T-helper 1 cell treated with Interleukin-12 subunit alpha and Interleukin-12 subunit beta and Interleukin-4 antibody, amounts not matched to agents 30 ng/mL and 1 ng/mL, for 36 hours (primary cell): ENCODE measurements around the gene PTPN7. TPM values are rescaled to one million over a fixed set of nuclear protein-coding genes. Genes with fewer than 3 reads are reported as not detected.
"Not testable (repeated sequence)": the region's sequence is repeated elsewhere in the genome, so short reads cannot be mapped to it uniquely, and the experiment has no call there.

Source experiments
- intact Hi-C: fragments of 100-400 bp; cut with micrococcal nuclease; formaldehyde crosslinking; loops from one replicate; pipeline ENCODE4 v1.15.1; 2024
- total RNA-seq: library from RNA; stranded (reverse); gene quantifications from 2 replicates; pipeline ENCODE4 v1.2.3, GENCODE V29; 2022

The PTPN7 gene
- total RNA-seq, result 302 and 313 TPM in 2 replicates

DNA sequence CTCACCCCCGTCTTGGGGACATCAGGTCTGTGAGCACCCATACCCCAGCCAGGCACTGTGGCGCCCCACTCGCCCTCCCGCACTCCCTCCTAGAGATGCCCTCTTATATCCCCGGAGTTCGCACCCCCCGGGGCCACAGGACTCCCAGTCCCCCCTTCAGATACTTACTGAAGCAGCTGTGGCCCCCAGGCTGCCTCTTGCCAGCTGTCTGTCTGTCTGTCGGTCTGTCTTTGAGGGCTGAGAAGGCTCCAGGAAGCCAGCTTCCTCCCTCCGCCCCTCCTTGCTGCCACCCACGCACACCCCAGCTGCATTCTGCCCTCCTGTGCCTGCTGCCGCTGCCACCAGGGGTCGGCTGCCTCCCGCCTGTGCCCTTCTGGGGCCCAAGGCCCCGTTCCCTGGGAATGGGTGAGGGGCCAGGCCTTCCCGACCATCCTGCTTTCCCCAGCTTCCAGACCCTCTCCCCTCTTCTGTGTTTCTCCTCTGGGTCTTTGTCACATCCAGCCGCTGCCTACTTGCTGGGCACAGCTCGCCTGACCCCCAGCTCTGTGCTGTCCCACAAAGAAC lies at the start of gene PTPN7:
Gene PTPN7, minus strand, starts transcription at position 226 of the 564 bp plus-strand sequence. CDS start 1,200 bp downstream, outside the sequence.
- intact Hi-C loops, result loop anchor here (1.0 to 10.0 kb wide), 5 partner anchors 15 to 1164 kb away; partner anchors contain the start of genes ADIPOR1, KDM5B and TMEM183A

DNA sequence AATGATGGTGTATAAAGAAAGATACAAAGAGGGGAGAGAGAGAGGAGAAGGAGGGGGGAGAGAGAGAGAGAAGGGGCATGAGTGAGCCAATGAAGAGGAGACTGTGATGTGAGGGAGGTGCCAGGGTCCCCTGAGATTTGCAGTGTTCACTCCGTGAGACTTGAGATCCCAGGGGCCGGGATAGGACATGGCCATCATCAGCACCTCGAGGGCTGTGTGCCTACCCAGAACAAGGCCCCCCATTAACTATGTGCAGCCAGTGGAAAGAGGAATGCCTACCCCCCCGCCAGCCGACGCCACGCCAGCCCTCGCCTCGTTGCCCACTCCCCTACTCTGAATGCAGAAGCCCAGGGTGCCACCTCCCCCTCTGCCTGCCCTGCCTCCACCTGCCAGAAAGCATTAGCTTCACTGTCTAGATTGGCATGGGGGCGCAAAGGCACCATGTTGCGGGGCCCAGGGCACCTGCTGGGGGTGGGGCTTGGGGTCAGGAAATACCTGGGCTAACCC lies 48.0 kb upstream of the PTPN7 start:
- intact Hi-C loops, result no loop called here

DNA sequence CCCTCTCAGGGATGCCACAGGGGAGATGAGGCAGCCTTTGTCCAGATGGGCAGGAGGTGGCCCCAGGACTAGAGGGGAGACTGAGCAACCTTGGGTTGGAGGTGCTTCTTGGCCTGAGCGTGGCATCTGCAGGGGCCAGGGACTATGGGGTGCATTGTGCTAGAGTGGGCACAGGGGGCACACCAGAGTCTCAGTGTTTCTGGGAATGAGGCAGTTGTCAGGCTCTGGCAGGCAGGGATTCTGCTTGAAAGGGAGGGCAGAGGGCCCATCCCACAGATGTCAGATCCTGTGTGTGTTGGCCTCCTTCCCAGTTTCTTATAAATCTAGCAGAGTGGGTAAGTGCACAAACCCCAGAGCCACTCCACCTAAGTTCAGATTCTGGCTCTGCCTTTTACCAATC lies 46.9 kb upstream of the PTPN7 start:
- intact Hi-C loops, result no loop called here

DNA sequence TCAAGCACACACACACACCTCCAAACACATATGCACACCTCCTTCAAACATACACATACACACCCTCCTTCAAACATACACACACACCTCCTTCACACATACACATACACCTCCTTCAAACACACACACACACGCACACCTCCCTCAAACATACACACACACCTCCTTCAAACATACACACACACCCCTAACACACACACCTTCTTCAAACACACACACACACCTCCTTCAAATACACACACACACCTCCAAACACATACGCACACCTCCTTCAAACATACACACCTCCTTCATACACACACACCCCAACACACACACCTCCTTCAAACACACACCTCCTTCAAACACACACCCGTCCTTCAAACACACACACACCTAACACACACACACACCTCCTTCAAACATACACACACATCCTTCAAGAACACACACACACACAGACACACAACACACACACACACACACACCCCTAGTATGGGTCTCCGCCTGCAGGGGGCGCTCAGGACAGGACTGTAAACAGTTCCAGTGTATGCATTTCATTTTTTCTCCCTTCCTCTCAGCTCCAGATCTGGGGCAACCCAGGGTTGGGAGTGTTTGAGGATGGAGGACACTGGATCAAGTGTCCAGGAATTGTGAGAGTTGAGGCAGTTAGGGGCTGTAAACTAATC lies 45.3 kb upstream of the PTPN7 start:
- intact Hi-C loops, result no loop called here

DNA sequence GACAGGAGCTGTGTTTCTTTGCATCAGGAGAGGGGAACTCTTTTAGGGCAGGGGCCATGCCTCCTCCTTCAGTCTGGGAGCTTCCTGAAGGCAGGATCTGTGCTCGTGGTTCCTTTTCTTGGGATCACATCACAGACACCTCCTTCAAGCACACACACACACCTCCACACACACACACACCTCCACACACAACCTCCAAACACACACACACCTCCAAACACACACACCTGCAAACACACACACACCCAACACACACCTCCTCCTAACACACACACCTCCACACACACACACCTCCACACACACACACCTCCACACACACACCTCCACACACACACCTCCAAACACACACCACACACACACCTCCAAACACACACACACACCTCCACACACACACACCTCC lies 43.7 kb upstream of the PTPN7 start:
- intact Hi-C loops, result no loop called here

DNA sequence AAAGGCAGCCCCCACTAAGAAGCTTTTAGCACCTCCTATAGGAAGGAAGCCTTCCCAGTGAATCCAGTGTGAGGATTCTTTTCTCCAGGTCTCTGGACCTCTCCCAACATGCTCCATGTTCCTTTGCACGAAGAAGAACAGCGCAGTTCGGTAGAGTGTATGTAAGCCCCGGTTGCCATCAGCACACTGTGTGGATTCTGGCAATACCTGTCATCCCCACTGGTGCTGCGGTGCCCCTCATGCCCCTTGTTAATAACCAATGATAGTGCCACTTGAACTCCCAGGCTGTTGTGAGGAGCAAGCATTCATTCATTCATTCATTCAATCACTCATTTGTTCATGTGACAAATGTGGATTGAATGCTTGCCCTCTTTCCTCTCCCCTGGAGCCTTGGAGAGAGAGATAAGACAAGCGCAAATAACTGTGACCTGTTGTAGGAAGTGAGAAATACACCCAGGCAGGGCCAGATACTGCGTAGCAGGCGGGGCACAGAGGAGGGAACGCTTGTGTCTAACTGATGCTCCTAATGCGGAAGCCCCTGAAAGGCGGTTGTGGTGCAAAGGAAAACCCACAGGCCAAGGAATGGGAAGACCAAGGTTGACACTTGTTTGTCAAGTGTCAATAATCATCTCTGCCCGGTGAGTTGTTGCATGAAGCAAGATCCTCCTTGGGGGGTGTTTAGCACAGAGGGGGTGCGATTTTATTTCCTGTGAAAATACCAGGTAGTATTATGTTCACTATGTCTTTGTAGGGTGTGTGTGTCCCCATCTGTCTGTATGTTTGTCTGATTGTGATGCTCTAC lies 43.0 kb upstream of the PTPN7 start:
- intact Hi-C loops, result no loop called here

DNA sequence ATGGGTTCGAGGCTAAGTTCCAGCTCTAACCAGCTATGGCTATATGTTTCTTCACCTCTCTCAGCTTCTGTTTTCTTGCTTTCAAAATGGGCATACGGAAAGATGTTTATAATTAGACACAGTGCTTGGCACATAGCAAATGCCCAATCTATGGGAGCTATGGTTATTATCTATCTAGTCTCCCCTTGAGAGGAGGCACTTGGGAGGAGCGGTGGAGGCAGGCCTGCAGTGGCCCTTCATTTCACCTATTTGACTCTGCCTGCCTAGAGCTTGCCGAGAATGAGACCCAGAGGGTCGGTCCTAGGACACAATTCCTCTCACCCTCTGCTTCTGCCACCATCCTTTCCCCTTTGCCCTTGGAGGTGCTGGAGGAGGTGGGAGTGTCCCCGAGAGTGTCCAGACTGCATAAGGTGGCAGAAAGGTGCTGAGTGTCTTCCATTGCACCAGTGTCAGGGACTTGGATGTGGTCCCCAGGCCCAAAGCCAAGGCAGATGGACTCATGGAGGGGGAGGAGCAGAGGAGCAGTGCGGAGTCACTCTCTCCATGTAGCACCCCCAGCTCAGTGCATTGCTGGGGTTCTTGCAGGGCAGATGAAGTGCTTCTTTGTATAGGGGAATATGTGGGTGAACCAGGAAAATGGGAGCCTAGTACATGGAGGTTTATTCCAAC lies 42.2 kb upstream of the PTPN7 start:
- intact Hi-C loops, result no loop called here

DNA sequence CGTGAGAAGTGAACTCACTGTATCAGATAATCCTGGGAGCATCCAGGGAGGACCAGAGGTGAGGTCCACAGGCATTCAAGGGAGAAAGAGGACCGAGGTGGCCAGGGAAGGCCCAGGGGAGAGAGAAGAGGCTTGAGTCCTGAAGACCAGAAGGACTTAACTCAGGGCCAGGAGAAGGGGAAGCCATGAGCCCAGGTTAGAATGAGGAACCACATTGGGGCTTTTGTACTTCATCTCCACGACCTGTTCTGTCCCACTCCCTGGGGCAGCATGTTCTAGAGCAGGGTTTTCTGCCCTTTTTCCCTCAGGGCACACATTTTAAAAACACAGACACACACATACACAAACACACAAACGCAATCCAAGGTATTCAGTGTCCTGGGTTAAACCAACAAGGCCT lies 41.6 kb upstream of the PTPN7 start:
- intact Hi-C loops, result no loop called here

DNA sequence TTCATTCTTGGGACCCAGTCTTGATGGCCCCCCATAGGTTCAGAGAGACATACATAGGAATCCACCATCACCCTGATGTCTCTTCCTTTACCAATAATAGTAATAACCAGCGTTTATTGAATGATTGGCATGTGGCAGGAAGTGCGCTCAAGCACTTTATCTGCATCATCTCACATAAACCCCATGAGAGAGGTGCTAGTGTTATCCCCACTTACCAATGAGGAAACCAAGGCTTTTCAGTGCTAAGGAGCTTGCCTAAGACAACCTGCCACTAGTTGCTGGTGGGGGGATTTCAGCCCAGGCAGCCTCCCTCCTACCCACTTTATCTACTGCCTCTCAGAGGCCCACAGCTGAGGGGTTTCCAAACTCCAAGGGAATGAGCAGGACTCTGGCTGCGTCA lies 40.9 kb upstream of the PTPN7 start:
- intact Hi-C loops, result no loop called here

DNA sequence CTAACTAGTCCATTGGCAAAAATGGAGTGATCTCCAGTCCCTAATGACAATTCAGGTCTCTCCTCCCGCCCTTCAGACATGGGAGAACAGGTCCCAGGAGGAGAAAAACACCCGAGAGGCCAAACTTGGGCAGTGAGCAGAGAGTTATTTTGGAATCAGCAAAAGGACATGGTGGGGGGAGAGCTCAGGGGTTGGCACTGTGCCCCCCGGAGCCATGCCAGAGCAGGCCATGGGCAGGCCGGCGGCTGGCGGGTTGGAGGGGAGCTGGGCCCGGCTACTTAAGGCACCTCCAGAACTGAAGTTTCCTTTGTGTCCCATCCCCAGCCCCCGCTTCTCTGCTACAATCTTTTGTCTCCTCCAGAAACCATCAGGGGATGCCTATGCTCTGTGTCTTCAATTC lies 40.3 kb upstream of the PTPN7 start:
- intact Hi-C loops, result no loop called here

DNA sequence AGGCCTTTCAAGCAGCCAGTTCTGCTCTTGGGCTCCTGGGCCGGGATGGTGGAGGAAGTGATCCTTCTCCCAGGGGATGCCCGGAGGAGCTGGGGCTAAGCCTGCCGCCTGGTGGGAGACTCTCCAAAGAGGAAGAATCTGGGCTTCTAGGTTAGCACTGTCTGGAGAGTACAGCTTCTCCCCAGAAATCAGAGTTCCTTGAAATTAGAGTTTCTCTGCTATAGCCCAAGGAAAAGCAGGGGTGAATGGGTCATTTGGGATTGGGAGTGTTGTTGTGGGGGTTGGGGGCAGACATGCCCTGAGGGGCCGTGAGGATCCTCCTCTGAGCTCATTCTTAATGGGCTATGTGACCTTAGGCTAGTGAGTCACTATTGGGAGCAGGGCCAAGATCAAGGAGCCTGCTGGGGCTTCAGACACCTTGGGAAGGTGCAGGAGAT lies 39.7 kb upstream of the PTPN7 start:
- intact Hi-C loops, result no loop called here

DNA sequence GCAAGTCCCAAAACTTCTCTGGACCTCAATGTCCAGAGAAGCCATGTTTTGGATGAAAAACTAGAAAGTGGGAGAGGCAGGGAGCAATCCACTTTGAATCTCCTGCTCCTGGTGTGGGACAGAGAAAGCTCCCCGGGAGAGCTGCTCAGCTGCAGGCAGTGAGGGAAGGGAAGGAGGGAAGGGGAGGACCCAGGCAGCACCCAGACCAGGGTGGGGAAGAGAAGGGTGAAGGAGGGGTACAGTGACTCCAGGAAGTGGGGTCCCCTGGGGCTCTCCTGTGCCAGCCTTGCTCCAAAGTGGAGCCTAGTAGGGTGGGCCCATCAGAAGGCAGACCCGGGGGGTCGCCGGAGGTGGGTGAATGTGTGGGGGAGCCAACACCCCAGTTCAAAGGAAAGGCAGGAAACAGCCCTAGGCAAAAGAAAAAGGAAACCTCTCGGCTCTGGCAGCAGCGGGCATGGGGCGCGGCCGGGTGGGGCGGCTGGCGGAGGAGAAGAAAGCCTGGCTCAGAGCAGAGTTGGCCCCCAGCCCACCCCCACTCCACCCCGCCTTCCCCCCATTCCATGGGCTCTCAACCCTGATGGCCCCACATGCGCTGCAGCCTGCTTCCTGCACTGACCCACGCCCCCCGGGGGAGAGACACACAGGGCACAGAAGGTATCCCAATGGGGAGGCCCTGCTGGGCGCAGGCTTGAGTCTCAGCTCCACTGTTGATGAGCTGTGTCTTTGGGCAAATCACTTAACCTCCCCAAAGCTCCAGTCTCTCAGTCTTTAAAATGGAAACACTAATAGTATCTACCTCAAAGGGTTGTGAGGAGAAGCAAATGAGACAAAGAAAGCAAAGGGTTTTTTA lies 38.9 kb upstream of the PTPN7 start:
- intact Hi-C loops, result no loop called here

DNA sequence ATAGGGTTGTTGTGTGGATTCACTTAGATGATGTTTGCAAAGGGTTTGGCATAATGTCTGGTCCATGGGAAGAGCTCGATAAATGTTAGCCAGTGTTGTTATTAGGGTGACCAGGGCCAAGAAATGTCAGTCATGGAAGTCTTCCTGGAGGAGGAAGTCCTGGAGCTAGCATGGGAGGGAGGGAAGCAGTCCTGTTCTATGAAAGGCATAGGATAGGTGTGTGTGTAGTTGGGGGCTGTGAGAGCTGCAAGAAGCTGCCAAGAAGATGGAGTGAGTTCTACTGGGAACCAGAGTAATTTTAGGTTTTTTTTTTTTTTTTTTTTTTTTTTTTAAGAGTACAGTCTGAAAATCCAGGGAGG lies 37.9 kb upstream of the PTPN7 start:
- intact Hi-C loops, result no loop called here

DNA sequence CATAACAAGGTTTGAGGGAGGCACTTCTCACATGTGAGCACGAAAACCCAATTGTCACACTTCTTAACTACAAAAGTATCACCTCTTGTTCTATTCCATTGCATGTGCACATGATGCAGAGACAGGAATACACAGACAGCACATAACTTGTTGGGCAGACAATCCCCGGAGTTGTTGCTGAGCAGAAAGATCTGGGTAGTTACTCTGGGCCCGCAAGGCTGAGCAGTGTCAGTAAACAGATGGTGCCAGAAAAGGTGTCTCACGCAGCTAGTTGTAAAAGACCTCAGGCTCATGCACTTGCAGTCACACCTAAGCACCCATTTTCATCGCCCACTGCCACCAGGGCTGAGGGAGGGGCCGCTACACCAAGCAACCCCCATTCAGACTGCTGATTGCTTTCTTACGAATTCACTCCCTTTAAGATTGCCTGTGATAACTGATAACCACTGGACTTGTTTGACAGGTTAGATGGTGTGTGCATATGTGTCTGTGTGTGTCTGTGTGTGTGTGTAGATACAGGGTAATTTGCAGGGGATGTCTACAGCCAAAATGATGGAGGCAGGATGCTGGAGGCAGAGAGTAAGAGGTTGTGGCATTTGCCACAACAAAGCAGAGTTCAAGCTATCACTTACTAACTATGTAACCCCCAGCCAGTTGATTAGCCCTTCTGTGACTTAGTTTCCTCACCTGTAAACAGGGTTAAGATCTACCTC lies 37.4 kb upstream of the PTPN7 start:
- intact Hi-C loops, result no loop called here

DNA sequence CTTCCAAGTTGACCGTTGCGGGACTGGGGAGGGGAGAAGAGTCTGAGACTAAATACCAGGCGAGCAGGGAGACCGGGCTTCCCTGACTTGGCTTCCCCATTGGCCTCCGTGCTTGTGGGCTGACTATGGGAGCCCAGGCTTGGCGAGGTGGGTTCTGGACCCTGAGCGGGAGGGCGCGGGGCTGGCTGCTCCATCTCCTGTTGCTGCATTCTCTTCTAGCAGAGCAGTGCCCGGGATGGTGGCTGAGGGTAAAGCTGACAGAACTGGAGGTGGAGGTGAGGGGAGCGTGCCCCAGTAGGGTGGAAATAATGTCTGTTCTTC lies 33.9 kb upstream of the PTPN7 start:
- intact Hi-C loops, result no loop called here

DNA sequence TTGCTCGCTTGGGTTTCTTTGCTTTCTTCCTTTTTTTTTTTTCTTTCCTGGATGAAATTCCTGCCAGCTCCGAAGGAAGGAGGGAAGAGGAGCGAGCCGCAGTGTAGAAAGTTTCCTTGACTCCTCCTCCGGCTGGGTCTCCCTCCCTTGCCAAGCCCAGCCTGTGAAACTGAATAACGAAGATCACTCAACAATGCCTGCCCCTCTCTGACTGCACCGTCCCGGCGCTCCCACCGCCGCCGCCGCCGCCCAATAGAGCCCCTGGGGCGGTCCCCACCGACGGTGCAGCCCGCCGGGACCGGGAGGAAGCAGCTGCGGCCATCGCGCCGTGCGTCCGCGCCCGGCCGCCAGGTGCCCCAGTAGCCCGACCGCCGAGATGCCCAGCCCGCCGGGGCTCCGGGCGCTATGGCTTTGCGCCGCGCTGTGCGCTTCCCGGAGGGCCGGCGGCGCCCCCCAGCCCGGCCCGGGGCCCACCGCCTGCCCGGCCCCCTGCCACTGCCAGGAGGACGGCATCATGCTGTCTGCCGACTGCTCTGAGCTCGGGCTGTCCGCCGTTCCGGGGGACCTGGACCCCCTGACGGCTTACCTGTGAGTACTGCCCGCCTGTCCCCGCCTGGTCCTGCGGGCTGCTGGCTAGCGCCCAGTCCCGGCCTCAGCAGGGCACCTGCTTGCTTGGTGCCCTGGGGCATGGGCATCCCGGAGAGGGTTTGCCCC lies 33.4 kb upstream of the PTPN7 start, which contains the start of gene LGR6:
Gene LGR6, plus strand, starts transcription at position 186 of the 714 bp plus-strand sequence. Its CDS starts 191 bp downstream, at position 377.
- intact Hi-C loops, result loop anchor here (1.0 kb wide), 1 partner anchor 122 kb away; no protein-coding TSS in a partner anchor

DNA sequence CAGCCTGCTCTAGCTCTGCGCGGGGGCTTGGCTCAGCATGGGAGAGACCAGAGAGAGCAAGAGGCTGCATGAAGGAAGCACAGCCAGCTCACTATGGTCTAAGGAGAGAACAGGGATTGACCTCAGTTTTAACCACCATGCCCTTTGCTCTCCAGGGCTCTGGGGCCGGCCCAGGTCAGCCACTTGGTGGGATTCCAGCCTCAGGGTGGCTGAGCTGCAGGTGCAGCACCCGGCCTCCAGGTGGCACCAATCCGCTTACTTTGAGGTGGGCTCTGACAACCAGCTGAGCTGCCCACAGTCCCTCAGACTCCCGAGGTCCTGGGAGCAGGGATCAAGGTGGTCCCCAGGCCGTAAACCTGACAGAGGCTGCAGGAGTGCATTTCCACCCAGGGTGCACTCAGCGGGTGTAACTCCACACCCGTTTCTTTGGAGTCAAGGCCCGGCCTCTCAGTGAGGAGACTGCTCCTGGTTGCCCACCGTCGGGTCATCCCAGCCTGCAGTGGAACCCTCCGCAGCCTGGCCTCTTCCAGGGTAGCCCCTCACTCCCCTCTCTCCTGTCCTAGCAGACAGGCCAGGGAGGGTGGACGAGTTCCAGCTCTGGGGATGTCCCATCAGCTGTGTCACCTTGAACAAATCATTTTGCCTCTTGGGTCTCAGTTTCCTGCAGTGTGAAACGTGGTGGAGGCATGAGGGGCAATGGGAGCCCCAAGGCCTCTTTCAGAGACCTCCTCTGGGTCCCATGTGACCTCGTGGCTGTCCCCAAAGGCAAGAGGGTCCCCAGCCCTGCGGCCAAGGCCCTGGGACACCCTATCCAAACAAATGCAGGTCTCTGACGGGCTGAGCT lies 32.6 kb upstream of the PTPN7 start:
- intact Hi-C loops, result loop anchor here (1.0 kb wide), 1 partner anchor 122 kb away; no protein-coding TSS in a partner anchor

DNA sequence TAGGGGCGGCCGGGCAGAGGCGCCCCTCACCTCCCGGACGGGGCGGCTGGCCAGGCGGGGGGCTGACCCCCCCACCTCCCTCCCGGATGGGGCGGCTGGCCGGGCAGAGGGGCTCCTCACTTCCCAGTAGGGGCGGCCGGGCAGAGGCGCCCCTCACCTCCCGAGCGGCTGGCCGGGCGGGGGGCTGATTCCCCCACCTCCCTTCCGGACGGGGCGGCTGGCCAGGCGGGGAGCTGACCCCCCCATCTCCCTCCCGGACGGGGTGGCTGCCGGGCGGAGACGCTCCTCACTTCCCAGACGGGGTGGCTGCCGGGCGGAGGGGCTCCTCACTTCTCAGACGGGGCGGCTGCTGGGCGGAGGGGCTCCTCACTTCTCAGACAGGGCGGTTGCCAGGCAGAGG lies 31.0 kb upstream of the PTPN7 start:
- intact Hi-C loops, result not testable (repeated sequence)
